Measurements from ENCODE around the gene GSG1L2.
"Not testable (repeated sequence)": the region's sequence is repeated elsewhere in the genome, so short reads cannot be mapped to it uniquely, and the experiment has no call there.

The GSG1L2 gene

DNA sequence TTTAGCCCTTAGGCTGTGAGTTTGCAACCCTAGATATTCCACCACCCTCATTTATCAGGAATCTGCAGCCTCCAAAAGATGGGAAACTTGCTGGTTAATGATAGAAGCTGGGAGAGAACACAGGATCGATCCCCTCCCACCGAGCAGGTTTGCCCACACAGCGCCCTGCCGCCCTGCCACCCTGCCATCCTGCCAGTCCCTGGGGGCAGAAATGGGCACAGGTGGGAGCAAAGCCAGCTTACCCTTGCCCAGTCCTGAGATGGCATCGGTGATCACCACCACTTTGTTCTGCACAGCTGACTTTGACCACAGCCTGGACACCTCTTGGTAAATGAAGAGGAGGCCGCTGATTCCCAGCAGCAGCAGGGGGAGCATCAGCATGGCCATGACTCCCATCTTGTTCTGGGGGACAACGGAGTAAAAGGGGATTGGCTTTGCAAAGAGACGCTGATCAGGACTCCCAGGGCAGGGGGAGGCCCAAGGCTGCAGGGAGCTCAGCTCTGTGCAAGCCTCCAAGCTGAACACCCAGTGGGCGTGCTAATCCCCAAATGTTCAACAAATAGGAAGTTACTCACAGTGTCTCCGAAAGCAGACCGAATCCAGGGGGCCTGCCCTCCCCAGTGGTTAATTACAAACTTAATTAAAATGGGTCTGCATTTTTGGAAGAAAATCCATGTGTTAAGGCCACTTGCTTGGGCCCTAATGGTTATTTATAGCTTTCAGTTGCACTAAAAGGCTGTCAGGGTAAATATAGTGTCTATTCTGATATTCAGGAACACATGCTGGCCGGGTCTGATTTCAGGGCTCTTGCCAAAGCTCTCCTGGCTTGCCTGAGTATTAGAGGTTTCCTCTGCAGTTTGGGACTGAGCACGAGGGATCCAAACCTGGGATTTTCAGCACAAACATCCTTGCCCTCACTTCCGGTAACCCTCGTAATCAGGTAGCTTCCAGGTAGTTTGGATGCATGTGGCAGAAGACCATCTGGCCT is 30.7 kb downstream of the GSG1L2 start, which contains the start of gene DHRS7C:
TSS of gene DHRS7C (minus strand) at position 704 of the 988 bp plus-strand sequence. CDS start at position 396, 308 bp downstream.
- in situ Hi-C loops (cut with MboI; ENCODE audit: low sequenced_read_pairs) = no loop called here

DNA sequence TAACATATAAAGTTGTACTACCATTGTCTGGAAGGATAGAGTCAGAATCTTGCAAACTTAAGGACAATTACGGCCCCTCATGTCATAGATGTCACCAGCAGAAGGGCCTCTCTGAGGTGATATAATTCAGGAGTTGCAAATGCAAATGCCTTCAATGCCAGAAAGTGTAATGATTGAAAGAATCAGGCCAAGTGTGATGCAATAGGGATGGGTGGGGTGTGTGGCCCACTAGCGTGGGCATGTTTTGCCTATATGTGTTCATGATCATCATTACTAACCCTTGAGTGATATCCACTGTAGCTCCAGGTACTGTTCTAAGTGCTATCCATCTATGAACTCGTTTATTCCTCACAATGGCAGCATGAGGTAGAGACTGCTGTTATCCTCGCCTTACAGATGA is 31.6 kb downstream of the GSG1L2 start:
- in situ Hi-C loops (cut with MboI; ENCODE audit: low sequenced_read_pairs) = no loop called here

DNA sequence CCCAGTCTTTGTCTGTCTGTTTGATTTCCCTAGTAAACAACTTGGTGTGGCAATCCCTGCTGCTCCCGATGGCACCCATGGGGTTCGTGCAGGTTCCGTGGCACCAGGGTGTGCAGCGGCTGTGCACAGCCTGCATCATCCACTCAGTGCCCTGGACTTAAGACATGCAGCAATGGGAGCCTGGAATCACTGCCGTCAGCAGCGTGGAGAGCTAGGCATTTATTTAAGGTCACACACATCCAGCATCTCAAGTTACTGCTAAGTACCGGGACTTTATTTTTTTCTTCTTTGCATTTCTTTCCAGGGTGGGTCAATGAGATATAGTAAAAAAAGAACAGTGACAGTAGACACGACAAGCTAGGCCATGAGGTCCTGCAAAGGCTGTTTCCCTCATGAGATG is 33.3 kb downstream of the GSG1L2 start:
- in situ Hi-C loops (cut with MboI; ENCODE audit: low sequenced_read_pairs) = no loop called here

DNA sequence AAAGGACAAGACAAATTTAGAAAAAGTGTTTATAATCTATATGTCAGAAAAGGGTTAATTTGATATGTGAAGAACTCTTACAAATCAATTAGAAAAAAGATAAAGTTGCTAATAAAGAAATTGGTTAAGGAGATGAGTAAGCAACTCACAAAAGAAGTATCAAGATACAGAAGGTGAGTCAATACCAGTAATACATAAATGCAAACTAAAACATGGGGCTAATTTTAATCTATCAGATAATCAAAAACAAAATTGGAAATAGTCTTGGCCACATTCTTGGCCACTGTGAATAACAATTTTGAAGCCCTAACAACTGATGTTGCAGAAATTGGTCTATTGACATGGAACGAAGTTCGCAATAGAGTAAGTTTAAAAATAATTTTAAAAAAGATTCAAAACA is 37.3 kb downstream of the GSG1L2 start:
- in situ Hi-C loops (cut with MboI; ENCODE audit: low sequenced_read_pairs) = no loop called here

DNA sequence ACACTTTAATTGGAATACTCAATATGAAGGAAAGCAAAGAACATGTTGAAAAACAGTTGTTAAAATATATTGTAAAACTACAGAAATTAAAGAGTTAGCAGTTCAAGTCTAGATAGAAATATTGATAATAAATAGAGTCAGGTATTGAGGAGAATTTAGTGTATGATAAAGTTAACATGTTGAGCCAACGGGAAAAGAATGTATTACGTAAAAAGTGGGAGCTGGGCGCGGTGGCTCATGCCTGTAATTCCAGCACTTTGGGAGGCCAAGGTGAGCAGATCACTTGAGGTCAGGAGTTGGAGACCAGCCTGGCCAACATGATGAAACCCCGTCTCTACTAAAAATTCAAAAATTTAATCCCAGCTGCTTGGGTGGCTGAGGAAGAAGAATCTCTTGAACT is 38.4 kb downstream of the GSG1L2 start:
- in situ Hi-C loops (cut with MboI; ENCODE audit: low sequenced_read_pairs) = not testable (repeated sequence)

DNA sequence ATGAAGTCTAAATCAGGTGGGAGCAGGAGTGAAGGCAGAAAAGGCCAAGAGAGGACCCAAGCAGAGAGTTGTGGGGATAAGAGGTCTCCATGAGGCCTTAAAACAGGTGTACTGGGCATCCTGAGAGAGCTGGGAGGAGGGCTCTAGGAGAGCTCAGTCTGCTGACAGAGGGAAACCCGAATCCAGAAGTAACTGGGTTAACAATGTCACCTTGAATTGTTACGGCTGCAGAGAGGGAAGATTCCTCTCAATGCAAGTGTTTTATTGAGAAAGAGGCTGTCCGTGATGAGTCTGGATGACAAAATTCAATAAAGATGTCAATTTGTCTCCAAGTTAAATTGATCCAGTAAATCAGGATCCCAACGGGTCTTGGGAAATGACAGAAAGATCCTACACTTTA is 38.8 kb downstream of the GSG1L2 start:
- in situ Hi-C loops (cut with MboI; ENCODE audit: low sequenced_read_pairs) = no loop called here

DNA sequence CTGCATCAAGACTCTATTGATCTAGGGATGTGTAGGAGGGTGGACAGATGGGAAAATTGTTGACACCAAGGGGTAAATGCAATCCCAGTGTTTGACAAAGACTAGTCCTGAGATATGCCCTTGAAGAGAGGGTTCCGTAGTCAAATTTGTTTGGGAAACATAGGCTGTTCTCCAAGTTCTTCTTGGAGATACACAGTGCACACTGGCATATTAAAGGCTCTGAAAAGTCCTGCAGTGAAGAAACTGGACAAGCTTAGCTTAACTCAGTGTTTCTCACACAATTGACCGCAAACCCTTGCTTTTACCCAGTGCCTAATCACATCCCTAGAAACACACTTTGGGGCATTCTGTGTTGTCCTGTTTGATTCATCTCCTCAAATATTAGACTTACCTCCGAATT is 41.3 kb downstream of the GSG1L2 start:
- in situ Hi-C loops (cut with MboI; ENCODE audit: low sequenced_read_pairs) = no loop called here

DNA sequence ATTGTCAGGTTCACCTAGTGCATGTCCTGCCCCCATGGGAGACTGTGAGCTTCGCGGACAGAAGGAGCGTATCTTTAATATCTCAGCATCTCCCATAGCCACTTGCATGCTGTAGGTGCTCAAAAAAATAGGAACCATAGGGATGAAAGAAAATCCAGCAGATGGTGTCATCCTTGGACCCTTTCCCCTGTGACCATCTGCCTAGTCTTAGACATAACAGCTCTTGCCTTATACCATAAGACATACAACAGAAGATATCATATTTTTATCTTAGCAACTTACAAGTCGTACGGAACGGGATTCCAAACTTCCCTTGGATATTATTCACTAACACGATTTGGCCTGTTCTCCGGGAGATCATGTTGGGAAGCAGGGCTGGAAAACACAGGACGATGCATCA is 45.0 kb downstream of the GSG1L2 start:
- in situ Hi-C loops (cut with MboI; ENCODE audit: low sequenced_read_pairs) = no loop called here

DNA sequence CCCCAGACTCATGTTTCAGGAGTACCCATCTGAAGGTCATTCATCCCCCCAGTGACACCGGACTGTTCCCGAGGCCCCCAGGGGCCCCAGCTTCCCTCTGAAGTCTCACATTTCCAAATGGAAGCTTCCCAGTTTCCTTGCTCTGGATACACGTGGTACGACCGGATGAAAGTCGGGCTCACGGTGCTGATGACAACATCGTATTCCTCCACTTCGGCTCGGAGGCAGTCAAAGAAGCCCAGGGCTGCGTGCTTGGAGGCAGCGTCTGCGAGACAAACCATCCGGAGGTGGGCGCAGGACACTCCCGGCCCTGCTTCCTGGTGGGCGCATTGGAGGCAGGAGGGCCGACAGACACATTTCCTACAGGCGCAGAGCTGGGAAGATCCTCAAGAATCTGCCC is 49.2 kb downstream of the GSG1L2 start:
- in situ Hi-C loops (cut with MboI; ENCODE audit: low sequenced_read_pairs) = no loop called here

DNA sequence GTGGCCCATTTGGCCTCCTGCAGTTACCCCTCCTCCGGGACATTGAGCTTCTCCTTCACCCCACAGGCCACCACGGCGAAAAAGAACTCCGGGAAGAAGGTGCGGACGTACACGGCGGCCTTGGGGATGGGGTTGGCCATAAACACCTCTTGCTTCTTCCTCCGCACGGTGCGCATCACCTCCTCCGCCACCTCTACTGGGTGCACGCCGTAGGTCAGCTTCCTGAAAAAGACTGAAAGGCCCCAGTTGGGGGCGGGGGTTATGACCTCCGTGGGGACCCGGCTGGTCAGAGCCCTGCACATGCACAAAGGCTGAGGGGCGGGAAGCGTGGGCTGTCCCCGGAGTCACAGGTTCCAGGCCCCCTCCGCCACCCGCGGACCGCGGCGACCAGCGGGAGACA is 50.4 kb downstream of the GSG1L2 start:
- in situ Hi-C loops (cut with MboI; ENCODE audit: low sequenced_read_pairs) = no loop called here

DNA sequence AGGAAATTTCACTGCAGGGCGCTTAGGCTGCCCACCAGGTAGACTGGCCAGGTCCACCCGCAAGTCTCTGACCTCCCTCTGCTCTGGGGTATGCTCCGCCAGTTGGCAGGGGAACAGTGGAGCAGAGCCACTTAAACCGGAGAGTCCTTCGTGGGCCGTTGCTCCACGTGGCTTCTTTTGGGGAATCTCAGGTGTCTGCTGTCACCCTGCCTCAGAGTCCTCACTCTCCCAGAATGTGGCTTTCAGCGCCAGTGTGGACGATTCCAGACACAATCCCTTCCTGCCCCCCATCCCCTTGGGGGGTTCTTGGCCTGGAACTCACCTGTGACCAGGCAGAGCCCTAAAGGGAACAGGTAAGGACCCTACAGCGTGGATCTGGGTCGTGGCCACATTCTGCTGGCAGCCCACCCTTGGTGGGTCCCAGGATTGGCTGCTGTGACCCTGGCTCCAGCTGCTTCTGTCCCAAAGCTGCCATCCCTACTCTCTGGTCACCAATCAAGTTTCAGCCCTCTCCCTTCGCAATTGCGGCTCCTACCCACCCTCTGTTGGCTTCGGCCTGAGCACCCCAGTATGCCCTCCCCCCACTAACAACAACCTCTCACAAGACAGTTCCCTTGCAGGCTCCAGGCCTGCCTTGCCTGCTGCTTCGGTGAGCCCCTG is 52.7 kb downstream of the GSG1L2 start:
- in situ Hi-C loops (cut with MboI; ENCODE audit: low sequenced_read_pairs) = no loop called here

DNA sequence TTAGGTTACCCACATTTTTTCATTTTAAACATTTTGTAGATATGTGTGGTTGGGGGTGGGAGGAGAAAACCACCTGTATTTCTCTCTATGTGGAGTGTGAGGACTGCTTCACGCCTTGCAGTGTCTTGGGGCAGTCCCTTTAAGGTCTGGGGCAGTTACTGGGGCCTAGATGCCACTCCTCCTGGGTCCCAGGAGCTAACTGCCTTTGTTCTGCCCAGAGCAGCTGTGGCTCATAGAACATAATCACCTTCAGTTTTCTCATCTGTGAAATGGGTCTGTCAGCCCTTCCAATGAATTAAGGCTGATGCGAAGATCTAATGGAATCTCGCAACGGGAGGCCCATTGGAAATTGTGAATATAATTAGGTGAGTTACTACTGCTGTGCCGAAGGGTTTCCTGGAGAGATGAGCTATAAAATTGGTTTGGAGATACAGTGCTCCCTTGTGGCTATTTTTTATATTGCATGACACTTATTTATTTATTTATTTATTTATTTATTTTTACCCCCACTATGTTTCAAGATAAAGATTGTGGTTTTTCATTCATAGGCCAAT is 53.4 kb downstream of the GSG1L2 start:
- in situ Hi-C loops (cut with MboI; ENCODE audit: low sequenced_read_pairs) = no loop called here

DNA sequence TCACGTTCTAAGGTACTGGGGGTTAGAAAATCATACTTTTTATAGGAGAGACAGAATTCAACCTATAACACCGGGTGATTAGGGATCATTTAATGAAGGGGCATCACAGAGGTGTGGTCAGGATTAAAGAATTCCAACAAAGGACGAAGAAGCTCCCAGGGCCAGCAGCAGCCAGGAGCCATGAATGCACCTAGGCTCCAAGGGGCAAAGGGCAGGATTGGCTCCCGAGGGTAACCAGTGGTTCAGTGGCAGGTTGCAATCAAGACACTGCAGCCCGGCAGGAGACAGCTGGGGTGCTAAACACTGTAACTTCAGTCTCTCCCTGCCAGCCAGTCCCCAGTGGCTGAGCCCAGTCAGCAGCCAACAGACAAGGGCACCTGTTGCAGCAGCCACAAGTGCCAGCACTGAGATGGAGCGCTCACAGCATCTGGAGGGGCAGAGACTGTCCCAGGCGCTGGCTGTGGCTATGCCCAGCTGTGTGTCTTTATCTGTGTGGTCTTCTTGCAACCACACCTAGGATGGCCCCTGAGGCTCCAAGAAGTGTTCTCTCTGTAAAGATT is 54.4 kb downstream of the GSG1L2 start:
- in situ Hi-C loops (cut with MboI; ENCODE audit: low sequenced_read_pairs) = no loop called here

DNA sequence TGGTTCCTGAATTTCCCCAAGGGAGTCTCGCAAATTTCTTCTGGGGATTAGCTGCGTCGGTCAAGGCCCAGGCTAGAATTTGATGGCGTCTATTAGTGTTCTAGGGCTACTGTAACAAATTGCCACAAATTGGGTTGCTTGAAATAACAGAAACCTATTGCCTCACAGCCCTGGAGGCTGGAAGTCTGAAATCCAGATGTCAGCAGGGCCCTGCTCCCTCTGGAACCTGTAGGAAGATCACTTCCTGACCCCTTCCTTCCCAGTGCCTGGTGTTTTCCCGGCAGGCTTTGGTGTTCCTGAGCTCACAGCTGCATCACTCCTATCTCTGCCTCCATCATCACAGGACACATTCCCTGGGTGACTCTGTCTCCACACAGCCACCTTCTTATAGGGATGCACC is 54.9 kb downstream of the GSG1L2 start:
- in situ Hi-C loops (cut with MboI; ENCODE audit: low sequenced_read_pairs) = no loop called here

DNA sequence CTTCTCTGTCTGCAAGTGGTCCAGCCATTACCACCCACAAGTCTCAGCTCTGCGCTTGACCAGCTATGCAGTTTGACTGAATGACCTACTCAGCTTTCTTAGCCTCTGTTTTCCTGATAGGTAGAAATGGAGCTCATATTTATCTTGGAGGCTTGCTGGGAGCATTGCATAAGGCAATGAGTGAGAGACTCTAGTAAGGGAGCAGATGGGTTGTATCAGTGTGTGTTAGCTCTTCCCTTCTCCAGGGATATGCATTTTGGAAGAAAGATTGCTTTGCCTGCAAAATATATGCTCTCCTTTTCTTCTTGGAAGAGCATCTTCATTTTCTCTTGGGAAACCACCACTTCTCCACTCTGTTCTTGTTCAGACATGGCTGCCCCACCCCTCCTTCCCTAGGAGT is 56.6 kb downstream of the GSG1L2 start:
- in situ Hi-C loops (cut with MboI; ENCODE audit: low sequenced_read_pairs) = no loop called here

DNA sequence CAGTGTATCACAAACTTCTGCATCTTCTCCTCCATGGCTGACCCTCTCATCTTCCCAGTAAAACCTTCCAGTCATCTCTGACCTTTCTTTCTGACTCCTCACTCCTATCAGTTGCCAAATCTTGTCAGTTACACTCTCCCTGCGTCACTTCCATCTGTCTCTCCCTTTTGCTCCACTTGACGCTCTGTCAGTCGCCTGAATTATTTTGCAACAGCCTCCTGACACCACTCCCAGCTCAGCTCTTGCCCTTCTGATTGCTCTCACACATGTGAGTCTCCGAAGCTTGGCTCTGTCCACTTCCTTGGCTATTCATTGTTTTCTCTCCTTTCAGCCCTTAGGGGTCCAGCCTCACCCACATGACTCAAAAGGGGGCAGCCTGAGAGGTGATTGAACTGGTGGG is 58.2 kb downstream of the GSG1L2 start:
- in situ Hi-C loops (cut with MboI; ENCODE audit: low sequenced_read_pairs) = no loop called here

DNA sequence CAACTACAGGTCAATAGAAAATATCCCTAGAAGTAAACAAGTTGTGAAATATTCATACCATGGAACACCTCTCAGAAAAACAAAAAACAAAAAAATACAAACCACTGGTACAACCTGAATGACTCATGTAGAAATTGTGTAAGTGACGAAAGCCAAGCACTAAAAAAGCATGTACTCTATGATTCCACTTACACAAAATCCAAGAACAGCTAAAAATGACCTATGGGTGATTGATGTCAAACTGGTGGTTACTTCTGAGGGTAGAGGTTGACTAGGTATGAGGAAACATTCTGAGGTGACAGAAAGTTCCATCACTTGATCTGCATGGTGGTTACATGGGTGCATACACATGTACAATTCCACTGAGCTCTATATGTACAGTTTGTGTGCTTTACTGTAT is 61.6 kb downstream of the GSG1L2 start:
- in situ Hi-C loops (cut with MboI; ENCODE audit: low sequenced_read_pairs) = no loop called here

DNA sequence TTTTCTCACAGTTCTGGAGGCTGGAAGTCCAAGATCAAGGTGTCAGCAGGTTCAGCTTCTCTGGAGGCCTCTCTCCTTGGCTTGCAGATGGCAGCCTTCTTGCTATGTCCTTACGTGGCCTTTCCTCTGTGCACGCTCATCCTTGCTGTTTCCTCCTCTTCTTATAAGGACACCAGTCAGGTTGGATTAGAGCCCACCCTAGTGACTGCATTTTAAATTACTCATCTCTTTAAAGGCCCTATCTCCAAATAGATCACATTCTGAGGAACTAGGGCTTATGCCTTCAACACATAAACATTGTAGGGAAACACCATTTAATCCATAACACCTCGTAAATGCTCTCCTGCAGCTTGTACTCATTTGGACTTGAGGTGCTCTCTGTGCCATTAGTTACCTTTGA is 66.8 kb downstream of the GSG1L2 start:
- in situ Hi-C loops (cut with MboI; ENCODE audit: low sequenced_read_pairs) = no loop called here

All from HL-60/S4 (cell line).